Measurements from ENCODE around the gene DLK1.

DNA sequence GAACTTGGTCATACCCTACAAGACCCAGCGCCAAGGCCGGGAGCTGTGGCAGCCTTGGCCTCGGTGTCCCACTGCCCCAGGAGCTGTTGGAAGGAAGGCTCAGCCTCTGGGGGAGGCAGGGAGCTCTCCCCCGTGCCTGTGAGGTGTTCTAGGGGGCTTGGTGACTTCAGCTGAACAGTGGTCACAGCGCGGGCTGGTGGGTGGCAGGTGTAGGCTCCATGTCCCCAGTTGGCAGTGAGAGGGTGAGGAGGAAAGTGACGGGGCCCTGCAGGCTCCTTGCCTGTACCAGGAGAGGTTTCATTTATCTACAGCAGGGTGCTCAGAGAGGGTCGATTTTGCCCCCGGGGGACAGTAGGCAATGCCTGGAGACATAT lies 47.5 kb downstream of the DLK1 start:
- TF ChIP-seq EZH2 (IDR thresholded peaks at IDR 0.05), result no peak
- TF ChIP-seq POLR2AphosphoS5 (IDR thresholded peaks at IDR 0.05; ENCODE audit: borderline replicate concordance, low read depth, low read length), result no peak
- TF ChIP-seq FOXP2 (optimal IDR thresholded peaks at IDR 0.05; ENCODE audit: control extremely low read depth, extremely low read length, insufficient read depth), result no peak

All from SK-N-MC (cell line).